AG09319 (cell line): ENCODE results near the gene COL4A2.
"Not testable (repeated sequence)": the region's sequence is repeated elsewhere in the genome, so short reads cannot be mapped to it uniquely, and the experiment has no call there.

Experiments
- DNase-seq: peaks from one replicate; pipeline ENCODE4 v3.0.0-alpha.2; 2010; ENCODE audit warnings: low read depth; ENCODE audit errors: extremely low read depth
- CTCF ChIP-seq: IDR thresholded peaks from 2 replicates; pipeline ENCODE4 v1.5.1; 2011; ENCODE audit warnings: low read depth, mild to moderate bottlenecking, inconsistent platforms, low read length, moderate library complexity

The COL4A2 gene

DNA sequence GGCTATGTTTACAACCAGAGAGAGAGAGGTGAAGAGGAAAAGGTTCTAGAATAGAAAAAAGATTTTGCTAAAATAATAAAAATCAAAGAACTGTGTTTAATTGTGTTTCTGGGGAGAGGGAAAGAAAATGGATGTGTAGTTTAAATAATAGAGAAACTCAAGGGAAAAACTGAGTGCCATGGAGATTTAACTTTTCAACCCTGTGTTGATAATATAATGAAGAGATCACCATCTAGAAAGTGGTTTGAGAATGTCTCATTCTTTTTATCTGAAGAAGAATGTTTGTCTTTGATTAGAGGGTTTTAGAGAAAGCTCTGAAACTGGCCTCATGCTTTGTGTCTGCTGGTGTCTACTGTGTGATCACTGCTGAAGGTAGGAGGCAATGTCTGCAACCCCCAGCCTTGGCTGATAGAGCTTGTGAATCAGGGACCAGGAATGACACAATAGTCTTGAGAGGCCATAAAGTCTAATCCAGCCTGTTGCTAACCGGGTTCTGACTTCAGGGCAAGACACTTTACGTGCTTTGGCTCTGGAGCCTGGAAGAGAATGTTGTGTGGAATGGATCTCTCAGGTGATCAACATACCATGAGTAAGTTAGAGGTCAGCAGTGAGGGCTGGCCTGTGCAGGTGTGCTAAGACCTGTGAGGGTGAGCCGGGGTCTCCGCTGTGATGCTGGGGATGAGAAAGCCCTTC, 5.4 kb downstream of the COL4A2 start:
- peak; percentile 7 for TF ChIP-seq CTCF
- DNase-seq = no peak

DNA sequence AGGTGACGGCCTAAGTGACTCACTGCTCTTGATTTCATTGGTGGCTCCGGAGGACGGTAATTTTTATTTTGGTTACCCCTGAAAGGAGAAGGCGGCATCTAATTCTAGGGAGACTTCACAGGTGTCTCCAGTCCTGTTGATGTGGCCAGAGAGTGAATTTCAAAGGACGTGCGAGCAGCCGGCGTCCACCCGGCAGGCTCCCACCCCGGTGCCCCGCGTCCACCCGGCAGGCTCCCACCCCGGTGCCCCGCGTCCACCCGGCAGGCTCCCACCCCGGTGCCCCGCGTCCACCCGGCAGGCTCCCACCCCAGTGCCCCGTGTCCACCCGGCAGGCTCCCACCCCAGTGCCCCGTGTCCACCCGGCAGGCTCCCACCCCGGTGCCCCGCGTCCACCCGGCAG, 6.2 kb downstream of the COL4A2 start:
- DNase-seq = not testable (repeated sequence)

- not testable (repeated sequence) for DNase-seq
Measured at GRCh38 chr13:110313733-110314132, 6.6 kb downstream of the COL4A2 start.

DNA sequence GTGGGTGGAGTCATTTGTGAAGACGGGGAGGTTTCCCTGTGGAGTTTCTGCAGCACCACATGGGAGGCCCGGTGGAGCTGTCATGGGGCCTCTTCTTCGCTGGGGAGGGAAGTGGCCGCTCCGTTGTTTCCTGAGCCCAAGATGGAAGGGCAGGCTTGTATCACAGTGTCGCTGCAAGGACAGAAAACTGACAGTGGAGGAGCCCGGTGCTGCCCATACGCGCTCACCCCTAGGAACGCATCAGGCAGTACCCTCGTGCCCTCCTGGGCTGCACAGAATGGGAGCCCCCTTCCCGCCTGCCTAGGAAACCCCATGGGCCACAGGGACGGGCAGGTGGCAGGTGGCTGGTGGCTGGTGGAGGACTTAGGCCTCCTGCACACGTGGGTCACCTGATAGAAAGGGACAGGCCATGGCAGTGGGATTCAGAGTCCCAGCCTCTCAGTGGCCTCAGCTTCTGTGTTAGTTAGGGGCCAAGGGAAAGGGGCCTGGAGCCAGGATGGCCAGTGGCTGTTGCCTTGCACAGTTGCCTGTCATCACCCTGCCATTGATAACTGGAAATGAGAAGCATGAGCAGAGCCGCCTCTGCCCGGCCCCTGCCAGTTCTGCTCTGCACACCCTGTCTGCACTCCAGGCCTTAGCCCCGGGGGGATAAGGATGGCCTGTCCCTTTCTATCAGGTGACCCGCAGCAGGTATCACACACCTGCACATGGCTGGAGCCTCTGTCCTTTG, 7.6 kb downstream of the COL4A2 start:
- no peak for DNase-seq
- TF ChIP-seq CTCF = no peak

DNA sequence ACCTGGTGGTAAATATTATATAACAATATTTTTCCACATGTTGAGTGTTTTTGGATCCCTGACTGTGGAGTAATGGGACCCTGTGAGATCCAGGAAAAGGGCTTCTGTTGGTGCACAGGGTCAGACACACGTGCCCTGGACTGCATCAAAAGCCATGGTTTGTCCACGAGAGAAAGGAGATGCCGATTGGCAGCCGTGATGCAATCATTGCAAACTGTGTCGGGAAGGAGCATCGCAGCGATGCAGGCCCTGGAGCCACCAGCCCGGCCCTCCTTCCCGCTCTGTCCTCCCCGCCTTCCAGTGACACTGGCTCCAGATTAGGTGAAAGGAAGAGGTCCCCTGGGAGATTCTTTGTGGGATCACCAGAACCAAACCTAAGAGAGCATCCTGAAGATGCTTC, 9.1 kb downstream of the COL4A2 start:
- TF ChIP-seq CTCF = no peak
- no peak for DNase-seq

DNA sequence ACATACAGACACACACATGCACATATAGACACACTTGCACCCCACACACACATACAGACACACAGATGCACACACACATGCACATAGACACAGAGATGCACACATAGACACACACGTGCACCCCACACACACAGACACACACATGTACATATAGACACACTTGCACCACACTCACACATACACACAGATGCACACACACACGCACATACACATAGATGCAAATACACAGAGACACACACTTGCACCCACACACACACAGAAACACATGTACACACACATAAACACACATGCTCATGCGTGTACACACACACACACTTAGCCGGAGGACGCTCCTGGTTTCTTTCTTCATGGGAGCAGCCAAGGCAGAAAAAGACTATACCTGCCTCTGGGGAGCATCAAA, 10.0 kb downstream of the COL4A2 start:
- TF ChIP-seq CTCF = no peak
- DNase-seq = no peak

DNA sequence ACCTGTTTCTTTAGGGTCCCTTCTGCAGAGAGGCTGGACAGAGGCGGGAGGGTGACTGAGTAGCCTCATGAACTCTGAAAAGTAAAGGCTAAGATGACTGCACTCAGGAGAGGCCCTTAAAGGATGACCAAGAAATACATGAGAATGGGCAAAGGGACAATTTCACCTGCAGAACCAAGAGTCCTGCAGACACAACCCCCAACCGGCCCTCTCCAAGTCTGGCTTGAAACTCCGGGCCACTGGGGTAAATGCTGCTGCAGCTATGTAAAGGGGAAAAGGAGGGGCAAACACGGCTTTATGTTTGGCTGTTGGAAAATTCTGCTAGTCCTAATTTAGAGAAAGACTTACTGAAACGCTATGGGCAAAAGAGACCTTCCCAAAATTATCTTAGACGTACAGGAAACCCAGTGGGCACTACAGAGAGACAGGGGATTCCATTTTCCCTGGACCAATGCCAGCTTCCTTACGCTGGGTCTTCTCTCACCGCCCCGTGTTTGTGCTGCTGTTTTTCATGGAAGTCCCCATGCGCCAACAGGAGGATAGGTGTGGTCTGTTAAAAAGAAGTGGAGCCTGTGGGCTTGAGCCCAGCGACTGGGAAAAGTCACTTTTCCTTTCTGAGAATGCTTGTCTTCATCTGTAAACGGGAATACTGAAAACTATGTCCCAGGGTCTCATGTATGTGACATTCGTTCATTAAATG, 10.6 kb downstream of the COL4A2 start:
- DNase-seq = no peak
- no peak for TF ChIP-seq CTCF

DNA sequence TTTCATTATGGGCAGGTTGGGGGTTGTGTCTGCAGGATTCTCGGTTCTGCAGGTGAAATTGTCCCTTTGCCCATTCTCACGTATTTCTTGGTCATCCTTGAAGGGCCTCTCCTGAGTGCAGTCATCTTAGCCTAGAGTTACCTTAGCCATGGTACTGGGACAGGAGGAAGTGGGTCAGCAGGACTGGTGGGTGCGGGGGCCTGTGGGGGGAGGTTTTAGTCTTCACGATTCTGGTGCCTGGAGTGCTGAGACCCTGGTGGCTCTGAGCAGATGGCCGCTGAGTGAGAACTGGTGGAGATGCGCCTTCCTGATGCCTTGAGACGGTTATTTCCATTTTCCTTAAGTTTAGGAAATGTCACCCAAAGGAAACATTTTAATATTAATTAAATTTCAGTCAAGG, 11.8 kb downstream of the COL4A2 start:
- no peak for TF ChIP-seq CTCF
- no peak for DNase-seq
